Fibroblast of the aortic adventitia (primary cell): ENCODE results near the gene C4BPB. TPM values are rescaled to one million over a fixed set of nuclear protein-coding genes. Genes with fewer than 3 reads are reported as not detected.

ENCODE experiments used
- DNase-seq: peaks from one replicate; pipeline ENCODE4 v3.0.0-alpha.2; 2010; ENCODE audit warnings: low read depth
- H3K4me3 ChIP-seq: 2 replicates; pipeline ENCODE4 v1.5.1; 2011; ENCODE audit warnings: low read depth, mild to moderate bottlenecking, control low read depth, low read length, moderate library complexity
- total RNA-seq: library from RNA; depleted of rRNA; stranded (reverse); fragments of >200 nt; gene quantifications from 2 replicates; pipeline ENCODE4 v1.2.3, GENCODE V29; 2012; ENCODE audit warnings: low replicate concordance
- TF ChIP-seq, protein P1 (sequence below): IDR thresholded peaks from 2 replicates; pipeline ENCODE4 v1.5.1; 2011; ENCODE audit warnings: mild to moderate bottlenecking, low read length, control low read depth, inconsistent platforms; ENCODE audit not compliant: insufficient read depth

Gene C4BPB
- total RNA-seq, 1 donor, result not detected

DNA sequence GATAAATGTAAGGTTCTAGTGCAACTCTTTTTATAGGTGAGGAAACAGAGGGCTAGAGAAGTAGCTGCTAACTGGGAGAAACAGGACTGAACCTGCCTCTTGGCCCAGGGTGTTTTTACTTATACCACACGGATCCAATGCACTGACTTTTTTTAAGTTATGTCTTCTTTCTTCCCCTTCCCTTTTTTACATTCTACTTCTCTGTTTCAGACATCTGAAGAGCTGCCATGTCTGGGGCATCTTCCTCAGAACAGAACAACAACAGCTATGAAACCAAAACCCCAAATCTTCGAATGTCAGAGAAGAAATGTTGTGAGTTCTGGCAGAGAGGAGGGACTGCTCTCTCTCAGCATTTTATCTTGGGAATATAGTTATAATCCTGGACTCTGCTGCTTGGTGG lies 34.2 kb upstream of the C4BPB start:
- DNase-seq, result no peak
- no peak overlapping the region for H3K4me3 ChIP-seq
- TF ChIP-seq, protein P1, sequence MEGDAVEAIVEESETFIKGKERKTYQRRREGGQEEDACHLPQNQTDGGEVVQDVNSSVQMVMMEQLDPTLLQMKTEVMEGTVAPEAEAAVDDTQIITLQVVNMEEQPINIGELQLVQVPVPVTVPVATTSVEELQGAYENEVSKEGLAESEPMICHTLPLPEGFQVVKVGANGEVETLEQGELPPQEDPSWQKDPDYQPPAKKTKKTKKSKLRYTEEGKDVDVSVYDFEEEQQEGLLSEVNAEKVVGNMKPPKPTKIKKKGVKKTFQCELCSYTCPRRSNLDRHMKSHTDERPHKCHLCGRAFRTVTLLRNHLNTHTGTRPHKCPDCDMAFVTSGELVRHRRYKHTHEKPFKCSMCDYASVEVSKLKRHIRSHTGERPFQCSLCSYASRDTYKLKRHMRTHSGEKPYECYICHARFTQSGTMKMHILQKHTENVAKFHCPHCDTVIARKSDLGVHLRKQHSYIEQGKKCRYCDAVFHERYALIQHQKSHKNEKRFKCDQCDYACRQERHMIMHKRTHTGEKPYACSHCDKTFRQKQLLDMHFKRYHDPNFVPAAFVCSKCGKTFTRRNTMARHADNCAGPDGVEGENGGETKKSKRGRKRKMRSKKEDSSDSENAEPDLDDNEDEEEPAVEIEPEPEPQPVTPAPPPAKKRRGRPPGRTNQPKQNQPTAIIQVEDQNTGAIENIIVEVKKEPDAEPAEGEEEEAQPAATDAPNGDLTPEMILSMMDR, result no peak

DNA sequence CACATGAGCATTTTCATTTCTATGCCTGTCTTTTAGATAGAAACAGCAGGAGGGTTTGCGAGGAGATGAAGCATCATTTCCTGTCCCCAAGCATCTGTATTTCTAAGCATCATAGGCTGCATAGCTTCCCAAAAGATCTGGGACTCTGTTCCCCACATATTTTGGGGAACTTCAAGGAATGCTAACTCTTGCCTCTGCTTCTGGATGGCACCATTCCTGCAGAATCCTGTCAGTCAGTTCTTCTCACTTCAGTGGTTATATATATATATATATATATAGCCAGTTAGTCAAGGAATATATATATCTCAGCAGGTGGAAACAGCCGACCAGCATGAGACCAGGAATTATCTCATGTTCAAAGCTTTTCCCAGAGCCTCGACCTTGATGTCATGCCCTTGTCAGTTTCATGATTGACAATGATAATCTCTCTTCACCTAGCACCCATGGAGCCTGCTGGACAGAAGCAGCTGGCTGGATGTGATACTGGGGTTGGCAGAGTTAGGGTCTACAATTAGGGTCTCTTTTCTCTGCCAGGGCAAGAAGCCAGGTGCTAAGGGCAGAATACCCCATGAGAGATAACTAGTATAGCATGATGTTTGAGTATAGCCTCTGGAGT lies 33.2 kb upstream of the C4BPB start:
- DNase-seq, result no peak
- H3K4me3 ChIP-seq, result no peak overlapping the region
- TF ChIP-seq, protein P1, result no peak

DNA sequence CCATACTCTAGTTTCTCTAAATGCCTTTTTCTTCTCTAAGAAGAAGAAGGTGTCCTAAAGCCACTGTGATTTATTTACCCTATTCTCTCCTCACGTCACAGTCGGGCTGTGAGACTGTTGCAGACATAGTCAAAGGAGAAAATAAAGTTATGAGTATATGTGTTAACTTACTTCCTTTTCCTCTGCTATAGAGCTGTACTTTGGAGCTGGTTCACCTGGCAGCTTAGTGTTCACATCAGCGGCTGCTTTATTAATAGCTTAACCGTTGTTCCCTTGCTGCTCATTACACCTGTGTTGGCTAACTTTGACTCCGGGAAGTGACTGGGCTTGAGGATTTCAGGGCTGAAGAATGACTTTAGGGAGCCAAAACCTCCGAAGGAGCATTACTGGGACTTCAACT lies 32.0 kb upstream of the C4BPB start:
- TF ChIP-seq, protein P1, result no peak
- no peak for DNase-seq
- H3K4me3 ChIP-seq, result no peak overlapping the region

DNA sequence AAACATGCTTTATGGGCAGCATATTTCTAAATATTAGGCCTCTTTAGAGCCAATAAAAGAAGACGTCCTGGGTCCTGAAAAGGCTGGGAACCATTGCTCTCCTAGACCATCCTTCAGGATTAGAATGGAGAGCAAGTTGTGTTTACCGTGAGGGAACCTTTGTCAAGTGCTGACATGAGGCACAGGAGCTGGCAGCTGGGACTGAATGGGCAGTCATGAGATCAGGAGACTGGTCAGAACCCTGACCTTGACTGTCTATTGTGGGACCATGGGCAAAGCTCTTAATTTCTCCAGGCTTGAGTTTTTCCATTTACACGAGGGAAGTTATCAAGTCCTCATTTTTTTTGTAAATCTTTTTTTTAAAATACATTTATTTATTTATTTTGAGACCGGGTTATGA lies 30.4 kb upstream of the C4BPB start:
- H3K4me3 ChIP-seq, result no peak overlapping the region

DNA sequence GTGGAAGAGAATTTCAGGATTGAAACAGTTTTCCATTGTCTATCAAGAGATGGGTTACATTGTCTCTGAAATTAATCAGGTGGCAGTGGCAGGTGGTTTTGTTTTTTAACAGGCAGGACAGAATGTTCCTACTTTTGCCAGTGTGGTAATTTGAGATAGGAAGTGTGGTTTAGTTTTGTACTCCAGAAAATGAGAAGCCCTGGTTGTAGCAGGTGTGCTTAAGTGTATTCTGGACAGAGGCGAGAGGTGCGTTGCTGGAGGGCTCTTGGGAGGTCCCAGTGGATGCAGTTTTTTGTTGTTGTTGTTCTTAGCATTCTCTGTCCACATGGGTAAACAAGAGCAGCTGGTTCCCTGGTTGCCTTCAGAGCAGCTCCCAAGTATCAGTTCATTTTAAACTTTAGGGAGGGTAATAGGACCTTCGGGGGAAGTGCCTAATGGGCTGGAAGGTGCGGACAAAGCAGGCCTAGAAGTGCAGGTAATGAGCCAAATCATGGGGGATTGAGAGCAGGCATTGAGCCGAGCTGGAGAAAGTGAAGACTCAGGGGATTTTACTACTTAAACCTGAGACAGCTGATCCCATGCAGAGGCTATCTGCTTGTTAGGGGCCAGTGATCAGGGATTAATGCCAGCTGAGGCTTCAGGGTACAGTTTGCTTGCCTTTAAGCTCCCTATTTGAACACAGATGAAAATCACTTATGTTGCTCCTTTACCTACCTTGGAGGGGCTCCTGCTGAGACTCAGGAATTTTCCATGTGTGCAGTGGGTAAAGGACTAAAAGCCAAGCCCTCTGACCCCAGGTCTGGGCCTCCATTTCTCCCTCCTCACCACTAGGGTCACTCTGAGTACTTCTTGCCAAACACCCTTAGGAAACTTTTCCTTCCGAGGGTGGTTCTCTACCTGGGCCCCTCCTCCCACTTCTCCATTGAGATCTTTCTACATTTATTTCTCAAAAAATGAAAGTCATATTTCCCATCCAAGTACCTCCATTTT lies 29.5 kb upstream of the C4BPB start:
- TF ChIP-seq, protein P1, result no peak
- DNase-seq, result no peak
- H3K4me3 ChIP-seq, result no peak overlapping the region

More for the DNA sequence above, 30.4 kb upstream of the C4BPB start:
- DNase-seq, result no peak
- TF ChIP-seq, protein P1, result no peak

DNA sequence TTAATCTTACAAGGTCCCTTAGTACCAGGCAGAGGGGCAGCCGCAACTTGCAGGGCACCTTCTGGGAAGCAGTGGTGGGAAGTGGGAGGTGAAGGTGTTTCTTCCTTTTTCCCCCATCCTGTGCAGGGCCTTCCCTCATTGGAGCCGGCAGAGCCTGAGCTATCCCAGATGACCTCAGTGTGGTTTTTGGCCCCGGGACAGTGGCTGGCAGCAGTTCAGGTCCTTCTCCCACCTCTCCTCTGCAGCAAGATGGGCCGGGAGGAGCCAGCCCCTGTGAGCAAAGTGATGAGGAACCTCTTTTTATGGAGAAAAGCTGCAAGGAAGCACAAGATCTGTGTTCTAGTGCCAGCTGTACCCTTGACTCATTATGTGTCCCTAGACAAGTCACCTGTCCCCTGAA lies 28.8 kb upstream of the C4BPB start:
- H3K4me3 ChIP-seq, result no peak overlapping the region
- no peak for DNase-seq
- TF ChIP-seq, protein P1, result no peak
